Measurements from ENCODE around the gene TNK1.
A peak's percentile ranks its signal among the peaks of the same experiment; 100 is the strongest.

The TNK1 gene

DNA sequence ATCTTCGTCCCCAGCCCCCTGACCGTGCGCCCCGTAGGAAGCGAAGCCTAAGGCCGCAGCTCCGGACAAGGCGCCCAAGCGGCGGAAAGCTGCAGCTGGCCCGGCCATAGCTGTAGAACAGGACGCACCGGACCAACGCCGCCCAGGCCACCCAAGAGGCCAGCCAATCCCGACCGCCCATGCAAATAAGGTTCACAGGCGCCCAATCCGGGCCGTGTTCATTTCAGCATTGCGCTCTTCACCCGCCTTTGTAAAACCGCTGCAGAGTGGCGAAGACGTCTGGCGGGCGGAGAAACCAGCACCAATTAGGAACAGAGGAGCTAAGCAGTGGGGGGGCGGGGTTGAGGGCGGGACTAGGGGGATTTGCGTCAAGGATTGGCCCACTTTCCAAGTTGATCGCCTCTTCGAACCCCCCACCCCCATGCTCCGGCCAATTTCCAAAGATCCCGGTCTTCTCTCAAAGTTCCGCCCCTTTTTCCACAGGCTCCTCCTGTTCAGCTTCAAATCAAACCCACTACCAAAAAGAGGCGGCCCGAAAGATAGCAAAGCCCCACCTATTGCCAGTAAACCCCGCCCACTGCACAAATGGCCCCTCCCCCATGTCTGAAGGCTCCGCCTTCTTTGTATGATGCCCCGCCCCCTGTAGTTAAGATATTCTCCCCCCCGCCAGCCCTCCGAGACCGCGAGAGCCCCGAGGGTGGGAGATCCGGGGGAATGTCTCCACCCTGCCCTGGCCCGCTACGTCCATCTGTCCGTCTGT is 23.3 kb downstream of the TNK1 start, which contains the start of gene TMEM256:
TSS of gene TMEM256 (minus strand) at position 121 of the 760 bp plus-strand sequence. CDS start at position 108, 13 bp downstream.
- peaks cover 27% of the 10 kb centered on the region for H3K4me1 ChIP-seq (ENCODE audit: insufficient read depth, low read length)
- H3K27me3 ChIP-seq (ENCODE audit: insufficient read depth, low read length): no peaks in the 10 kb centered on the region
- peaks cover 10% of the 10 kb centered on the region for H3K36me3 ChIP-seq (ENCODE audit: insufficient read depth, low read length)
- H2AFZ ChIP-seq (ENCODE audit: low read depth, low read length): no peak within 1 kb of the TSS
- H3K4me3 ChIP-seq (ENCODE audit: low read length): peak within 1 kb of the TSS; percentile 66
- no peaks in the 10 kb centered on the region for H3K9me3 ChIP-seq (ENCODE audit: low read length)

GRCh38 chr17:7404737-7405349 is 24.0 kb downstream of the TNK1 start:
- Histone ChIP-seq H3K36me3 (ENCODE audit: insufficient read depth, low read length) (peaks cover 17% of the 10 kb centered on the region), H3K4me1 (ENCODE audit: insufficient read depth, low read length) (peaks cover 27% of the 10 kb centered on the region), H3K4me3 (ENCODE audit: low read length) (peak overlapping the region; percentile 64), H3K9me3 (ENCODE audit: low read length) (no peaks in the 10 kb centered on the region), H3K27me3 (ENCODE audit: insufficient read depth, low read length) (no peaks in the 10 kb centered on the region), H2AFZ (ENCODE audit: low read depth, low read length) (no peak overlapping the region)

DNA sequence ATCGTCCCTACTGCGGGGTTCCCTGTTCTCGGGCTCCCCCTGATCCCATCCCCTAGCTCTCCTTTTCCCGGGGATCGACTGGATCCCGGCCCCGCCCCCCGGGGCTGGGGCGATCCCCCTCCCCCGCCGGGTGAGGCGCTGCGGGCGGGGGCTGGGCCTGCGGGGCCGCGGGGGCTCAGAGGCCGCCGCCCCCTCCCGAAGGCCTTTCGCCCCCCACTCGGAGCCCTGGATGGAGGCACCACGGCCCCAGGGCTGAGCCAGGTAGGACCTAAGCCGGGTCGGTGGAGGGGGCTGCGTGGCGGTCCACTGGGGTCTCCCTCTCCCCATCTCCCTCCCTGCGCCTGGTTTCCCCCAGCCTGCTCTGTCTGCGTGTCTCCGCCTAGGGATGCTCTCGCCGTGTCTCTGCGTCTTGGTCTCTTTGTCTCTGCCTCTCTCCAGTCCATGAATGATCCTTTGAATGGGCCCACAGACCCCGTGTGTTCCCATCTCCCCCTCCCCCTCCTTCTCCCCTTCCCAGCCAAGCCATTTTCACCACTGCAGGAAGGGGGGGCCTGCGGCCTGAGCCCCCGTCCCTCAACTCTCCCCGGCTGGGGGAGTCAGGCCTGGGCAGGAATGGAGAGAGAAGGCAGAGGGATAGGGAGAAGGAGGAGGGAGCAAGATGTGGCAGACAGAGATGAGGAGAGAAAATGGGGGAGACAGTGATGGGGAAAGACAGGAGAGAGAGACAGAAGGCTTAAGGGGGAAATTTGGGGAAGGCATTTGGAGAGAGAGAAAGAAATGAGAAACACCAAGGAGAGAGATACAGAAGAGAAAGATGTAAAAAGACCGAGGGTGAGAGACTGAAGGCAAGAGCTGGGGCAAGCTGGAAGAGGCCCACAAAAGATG is 24.7 kb downstream of the TNK1 start:
- peak overlapping the region; percentile 64 for H3K4me3 ChIP-seq (ENCODE audit: low read length)
- no peaks in the 10 kb centered on the region for H3K9me3 ChIP-seq (ENCODE audit: low read length)
- peaks cover 24% of the 10 kb centered on the region for H3K36me3 ChIP-seq (ENCODE audit: insufficient read depth, low read length)
- peaks cover 27% of the 10 kb centered on the region for H3K4me1 ChIP-seq (ENCODE audit: insufficient read depth, low read length)
- no peak overlapping the region for H2AFZ ChIP-seq (ENCODE audit: low read depth, low read length)
- H3K27me3 ChIP-seq (ENCODE audit: insufficient read depth, low read length): no peaks in the 10 kb centered on the region

DNA sequence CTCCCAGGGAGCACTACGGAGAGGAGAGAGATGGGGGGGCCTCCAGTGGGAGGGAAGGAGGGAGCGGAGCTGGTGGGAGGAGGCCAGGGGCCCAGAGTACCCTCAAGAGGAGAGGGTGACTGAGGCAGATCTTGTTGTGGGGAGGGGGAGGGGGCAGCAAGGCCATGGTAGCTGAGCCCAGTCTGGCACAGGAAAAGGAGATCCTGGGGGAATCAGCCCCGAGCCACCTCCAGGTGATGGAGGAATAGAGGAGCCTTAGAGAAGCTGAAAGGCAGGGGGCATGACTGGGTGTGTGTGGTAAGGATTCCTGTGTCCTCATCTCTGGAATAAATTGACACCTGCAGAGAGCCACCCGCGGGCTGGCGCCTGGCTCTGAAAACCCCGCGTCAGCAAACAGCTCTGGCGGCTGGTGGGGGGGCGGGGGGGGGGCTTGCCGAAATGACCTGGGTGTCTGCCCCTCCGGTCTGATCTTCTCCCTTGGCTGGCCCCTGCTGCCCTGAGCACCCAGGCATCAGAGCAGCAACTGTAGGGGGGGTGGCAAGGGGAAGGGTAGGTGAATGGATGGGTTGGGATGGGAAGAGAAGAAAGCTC is 25.4 kb downstream of the TNK1 start:
- peak overlapping the region; percentile 64 for H3K4me3 ChIP-seq (ENCODE audit: low read length)
- peaks cover 28% of the 10 kb centered on the region for H3K36me3 ChIP-seq (ENCODE audit: insufficient read depth, low read length)
- H2AFZ ChIP-seq (ENCODE audit: low read depth, low read length): no peak overlapping the region
- peaks cover 27% of the 10 kb centered on the region for H3K4me1 ChIP-seq (ENCODE audit: insufficient read depth, low read length)
- no peaks in the 10 kb centered on the region for H3K27me3 ChIP-seq (ENCODE audit: insufficient read depth, low read length)
- no peaks in the 10 kb centered on the region for H3K9me3 ChIP-seq (ENCODE audit: low read length)

- H3K9me3 ChIP-seq (ENCODE audit: low read length): no peaks in the 10 kb centered on the region
- no peaks in the 10 kb centered on the region for H3K27me3 ChIP-seq (ENCODE audit: insufficient read depth, low read length)
- peaks cover 29% of the 10 kb centered on the region for H3K36me3 ChIP-seq (ENCODE audit: insufficient read depth, low read length)
- peak overlapping the region; percentile 64 for H3K4me3 ChIP-seq (ENCODE audit: low read length)
- no peak overlapping the region for H2AFZ ChIP-seq (ENCODE audit: low read depth, low read length)
- peaks cover 27% of the 10 kb centered on the region for H3K4me1 ChIP-seq (ENCODE audit: insufficient read depth, low read length)
Measured at GRCh38 chr17:7407082-7407481, 26.2 kb downstream of the TNK1 start.

GRCh38 chr17:7407485-7408251 is 26.8 kb downstream of the TNK1 start, which contains the start of gene NLGN2:
Gene NLGN2, plus strand, starts transcription at chr17:7407845. Its CDS starts 411 bp downstream, at chr17:7408256.
- Histone ChIP-seq H3K4me1 (ENCODE audit: insufficient read depth, low read length) (peaks cover 26% of the 10 kb centered on the region), H3K36me3 (ENCODE audit: insufficient read depth, low read length) (peaks cover 33% of the 10 kb centered on the region), H2AFZ (ENCODE audit: low read depth, low read length) (no peak within 1 kb of the TSS), H3K27me3 (ENCODE audit: insufficient read depth, low read length) (no peaks in the 10 kb centered on the region), H3K9me3 (ENCODE audit: low read length) (no peaks in the 10 kb centered on the region), H3K4me3 (ENCODE audit: low read length) (peak within 1 kb of the TSS; percentile 64)

DNA sequence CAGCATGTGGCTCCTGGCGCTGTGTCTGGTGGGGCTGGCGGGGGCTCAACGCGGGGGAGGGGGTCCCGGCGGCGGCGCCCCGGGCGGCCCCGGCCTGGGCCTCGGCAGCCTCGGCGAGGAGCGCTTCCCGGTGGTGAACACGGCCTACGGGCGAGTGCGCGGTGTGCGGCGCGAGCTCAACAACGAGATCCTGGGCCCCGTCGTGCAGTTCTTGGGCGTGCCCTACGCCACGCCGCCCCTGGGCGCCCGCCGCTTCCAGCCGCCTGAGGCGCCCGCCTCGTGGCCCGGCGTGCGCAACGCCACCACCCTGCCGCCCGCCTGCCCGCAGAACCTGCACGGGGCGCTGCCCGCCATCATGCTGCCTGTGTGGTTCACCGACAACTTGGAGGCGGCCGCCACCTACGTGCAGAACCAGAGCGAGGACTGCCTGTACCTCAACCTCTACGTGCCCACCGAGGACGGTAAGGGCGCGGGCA is 27.4 kb downstream of the TNK1 start:
- Histone ChIP-seq H3K4me1 (ENCODE audit: insufficient read depth, low read length) (peaks cover 20% of the 10 kb centered on the region), H3K4me3 (ENCODE audit: low read length) (no peak overlapping the region), H2AFZ (ENCODE audit: low read depth, low read length) (no peak overlapping the region), H3K27me3 (ENCODE audit: insufficient read depth, low read length) (no peaks in the 10 kb centered on the region), H3K36me3 (ENCODE audit: insufficient read depth, low read length) (peaks cover 38% of the 10 kb centered on the region), H3K9me3 (ENCODE audit: low read length) (no peaks in the 10 kb centered on the region)

GRCh38 chr17:7408863-7409262 is 28.0 kb downstream of the TNK1 start:
- Histone ChIP-seq H3K9me3 (ENCODE audit: low read length) (no peaks in the 10 kb centered on the region), H3K27me3 (ENCODE audit: insufficient read depth, low read length) (no peaks in the 10 kb centered on the region), H2AFZ (ENCODE audit: low read depth, low read length) (no peak overlapping the region), H3K36me3 (ENCODE audit: insufficient read depth, low read length) (peaks cover 42% of the 10 kb centered on the region), H3K4me1 (ENCODE audit: insufficient read depth, low read length) (peaks cover 19% of the 10 kb centered on the region), H3K4me3 (ENCODE audit: low read length) (no peak overlapping the region)

- H3K9me3 ChIP-seq (ENCODE audit: low read length): no peaks in the 10 kb centered on the region
- H3K36me3 ChIP-seq (ENCODE audit: insufficient read depth, low read length): peaks cover 50% of the 10 kb centered on the region
- no peak overlapping the region for H2AFZ ChIP-seq (ENCODE audit: low read depth, low read length)
- H3K4me3 ChIP-seq (ENCODE audit: low read length): no peak overlapping the region
- H3K4me1 ChIP-seq (ENCODE audit: insufficient read depth, low read length): peaks cover 19% of the 10 kb centered on the region
- H3K27me3 ChIP-seq (ENCODE audit: insufficient read depth, low read length): no peaks in the 10 kb centered on the region
Measured at GRCh38 chr17:7409716-7410115, 28.8 kb downstream of the TNK1 start.

DNA sequence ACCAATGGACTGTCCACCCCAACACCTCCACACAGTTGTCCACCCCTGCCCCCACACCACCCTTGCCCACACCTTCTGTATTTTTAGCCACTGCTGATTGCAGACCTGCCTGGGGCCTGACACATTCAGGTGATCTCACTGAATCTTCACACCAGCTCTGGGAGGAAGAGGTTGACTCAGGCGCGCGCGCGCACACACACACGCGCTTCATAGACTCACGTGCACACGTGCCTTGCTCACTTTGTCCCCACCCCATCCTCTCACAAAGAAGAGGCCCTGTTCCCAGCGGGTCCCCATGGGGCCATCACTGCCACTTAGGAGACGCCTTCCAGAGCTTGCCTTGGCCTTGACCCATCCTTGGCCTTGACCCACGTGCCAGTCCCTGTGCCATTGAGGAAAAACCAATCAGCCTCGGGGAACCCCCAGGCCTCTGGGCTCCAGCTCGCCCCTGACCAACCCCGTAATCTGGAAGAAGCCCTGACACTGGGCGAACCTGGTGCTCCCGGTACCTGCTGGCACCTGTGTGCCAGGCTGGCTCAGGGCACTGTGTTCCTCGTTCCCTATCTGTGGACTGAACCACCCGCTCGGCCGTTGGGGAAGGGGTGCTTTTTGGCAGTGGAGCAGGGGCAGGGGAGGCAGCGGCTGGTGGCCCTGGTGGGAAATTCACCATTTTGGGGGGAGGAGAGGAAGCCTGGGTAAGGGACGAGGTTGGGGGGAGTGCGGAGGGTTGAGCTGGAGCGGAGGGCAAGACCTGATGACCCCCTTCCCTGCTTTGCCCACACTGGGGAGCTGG is 29.9 kb downstream of the TNK1 start:
- H3K4me1 ChIP-seq (ENCODE audit: insufficient read depth, low read length): peaks cover 16% of the 10 kb centered on the region
- H2AFZ ChIP-seq (ENCODE audit: low read depth, low read length): no peak overlapping the region
- H3K27me3 ChIP-seq (ENCODE audit: insufficient read depth, low read length): no peaks in the 10 kb centered on the region
- H3K4me3 ChIP-seq (ENCODE audit: low read length): no peak overlapping the region
- no peaks in the 10 kb centered on the region for H3K9me3 ChIP-seq (ENCODE audit: low read length)
- peaks cover 61% of the 10 kb centered on the region for H3K36me3 ChIP-seq (ENCODE audit: insufficient read depth, low read length)

DNA sequence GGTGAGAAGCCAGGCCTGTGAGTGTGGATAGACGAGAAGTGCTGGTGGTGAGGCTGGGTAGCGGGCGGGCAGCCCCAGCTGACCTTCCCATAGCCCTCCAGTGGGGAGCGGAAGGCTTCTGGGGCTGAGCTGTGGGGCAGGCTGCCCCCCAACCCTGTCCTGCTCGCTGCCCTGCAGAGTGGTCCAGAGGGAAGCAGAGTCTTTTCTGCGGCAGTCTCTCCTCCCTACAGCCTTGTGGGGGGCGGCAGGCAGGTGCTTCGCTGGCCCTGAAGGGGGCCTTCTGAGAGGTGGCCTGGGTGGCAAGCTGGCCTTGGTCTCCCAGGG is 30.5 kb downstream of the TNK1 start:
- H3K9me3 ChIP-seq (ENCODE audit: low read length): no peaks in the 10 kb centered on the region
- no peak overlapping the region for H3K4me3 ChIP-seq (ENCODE audit: low read length)
- H3K36me3 ChIP-seq (ENCODE audit: insufficient read depth, low read length): peaks cover 63% of the 10 kb centered on the region
- H2AFZ ChIP-seq (ENCODE audit: low read depth, low read length): no peak overlapping the region
- H3K4me1 ChIP-seq (ENCODE audit: insufficient read depth, low read length): peaks cover 10% of the 10 kb centered on the region
- H3K27me3 ChIP-seq (ENCODE audit: insufficient read depth, low read length): no peaks in the 10 kb centered on the region

Measured in neuron (in vitro differentiated cells).